Measurements from ENCODE around the gene PSTPIP1.

The PSTPIP1 gene

GRCh38 chr15:77084436-77084835, 89.5 kb downstream of the PSTPIP1 start:
- no peak overlapping the region for H3K4me3 ChIP-seq (ENCODE audit: low read depth, low read length)
- TF ChIP-seq CTCF (IDR thresholded peaks at IDR 0.05; ENCODE audit: control insufficient read depth, extremely low read depth, insufficient read depth) = no peak
- DNase-seq (ENCODE audit: low read depth) = no peak

GRCh38 chr15:77085297-77085696, 90.4 kb downstream of the PSTPIP1 start:
- no peak for DNase-seq (ENCODE audit: low read depth)
- H3K4me3 ChIP-seq (ENCODE audit: low read depth, low read length) = no peak overlapping the region
- no peak for TF ChIP-seq CTCF (IDR thresholded peaks at IDR 0.05; ENCODE audit: control insufficient read depth, extremely low read depth, insufficient read depth)

Data from LNCaP clone FGC (cell line).